NB4 (cell line): Measurements from ENCODE around the gene SERPING1.

Experiments used
- DNase-seq: peaks from one replicate; pipeline ENCODE4 v3.0.0; 2010; ENCODE audit warnings: low read depth
- H3K4me3 ChIP-seq: one replicate; pipeline ENCODE4 v1.5.1; 2011; ENCODE audit warnings: mild to moderate bottlenecking, low read depth, low read length, moderate library complexity
- CTCF ChIP-seq: IDR thresholded peaks from one replicate; pipeline ENCODE4 v1.5.1; 2012; ENCODE audit warnings: low read depth, low read length
- MAX ChIP-seq: IDR thresholded peaks from 2 replicates; pipeline ENCODE4 v1.6.1; 2011; ENCODE audit warnings: low read depth, low read length
- MYC ChIP-seq: IDR thresholded peaks from 2 replicates; pipeline ENCODE4 v1.6.1; 2011; ENCODE audit warnings: low read depth, low read length
- POLR2A ChIP-seq: IDR thresholded peaks from 2 replicates; pipeline ENCODE4 v1.6.1; 2011; ENCODE audit warnings: mild to moderate bottlenecking; ENCODE audit not compliant: insufficient read length; ENCODE audit errors: extremely low read depth

SERPING1 gene

GRCh38 chr11:57633394-57634070, 36.0 kb downstream of the SERPING1 start:
- no peak overlapping the region for H3K4me3 ChIP-seq
- TF ChIP-seq POLR2A (no peak), MAX (no peak), CTCF (no peak), MYC (no peak)
- no peak for DNase-seq

- no peak overlapping the region for H3K4me3 ChIP-seq
- TF ChIP-seq CTCF: no peak
- TF ChIP-seq POLR2A: no peak
- no peak for TF ChIP-seq MAX
- TF ChIP-seq MYC: no peak
- DNase-seq: no peak
Observed at GRCh38 chr11:57634311-57634710, 36.8 kb downstream of the SERPING1 start.

GRCh38 chr11:57635246-57635645, 37.8 kb downstream of the SERPING1 start:
- no peak overlapping the region for H3K4me3 ChIP-seq
- DNase-seq: no peak
- TF ChIP-seq MAX: no peak
- no peak for TF ChIP-seq POLR2A
- TF ChIP-seq CTCF: no peak
- no peak for TF ChIP-seq MYC

- DNase-seq: no peak
- TF ChIP-seq MAX (no peak), POLR2A (no peak), MYC (no peak), CTCF (no peak)
- H3K4me3 ChIP-seq: no peak overlapping the region
Observed at GRCh38 chr11:57637626-57638004, 40.1 kb downstream of the SERPING1 start.

- H3K4me3 ChIP-seq: no peak overlapping the region
- TF ChIP-seq POLR2A (no peak), MAX (no peak), CTCF (no peak), MYC (no peak)
- DNase-seq: no peak
Observed at GRCh38 chr11:57638005-57638781, 40.7 kb downstream of the SERPING1 start.
